Adrenal gland (tissue), 12 donors: Measurements from ENCODE around the gene DIP2C. TPM values are rescaled to one million over a fixed set of nuclear protein-coding genes. Genes with fewer than 3 reads are reported as not detected.

ENCODE experiments used
- DNase-seq, 7 donors: peaks; one replicate each; pipeline ENCODE4 v3.0.0-alpha.2; 2019 to 2020
- H3K27ac ChIP-seq, 5 donors: fragments of 200-600 bp; sonication (generic) in 4 of 5; 1 replicate in 3 of 5; 2 replicates in 2 of 5; pipeline versions ENCODE4 v1.5.1 to v1.8.0; 2016 to 2020; ENCODE audit warnings: mild to moderate bottlenecking in 1 of 5
- H3K27me3 ChIP-seq: fragments of 200-600 bp; 2 replicates; pipeline ENCODE4 v1.8.0; 2021
- H3K36me3 ChIP-seq, 2 donors: fragments of 200-600 bp; replicated peaks in 1 of 2; 1 replicate in 1 of 2; 2 replicates in 1 of 2; pipeline versions ENCODE4 v1.5.1 to v1.8.0; 2018 to 2022
- H3K4me1 ChIP-seq, 2 donors: fragments of 200-600 bp; replicated peaks in 1 of 2; 1 replicate in 1 of 2; 2 replicates in 1 of 2; pipeline versions ENCODE4 v1.5.1 to v1.8.0; 2018 to 2021
- H3K4me3 ChIP-seq, 4 donors: fragments of 200-600 bp; sonication (generic) in 3 of 4; one replicate each; pipeline ENCODE4 v1.5.1; 2016 to 2018
- H3K9me3 ChIP-seq, 3 donors: fragments of 200-600 bp; sonication (generic) in 1 of 3; replicated peaks in 1 of 3; 1 replicate in 2 of 3; 2 replicates in 1 of 3; pipeline versions ENCODE4 v1.5.1 to v1.8.0; 2016 to 2021
- CTCF ChIP-seq, 6 experiments: fragments of 450-650 bp in 4 of 6; fragments of 200-600 bp in 2 of 6; sonication (generic) in 1 of 6; IDR thresholded peaks; 1 replicate in 5 of 6; 2 replicates in 1 of 6; pipeline versions ENCODE4 v1.5.1 to v1.8.0; 2016 to 2021; ENCODE audit warnings: antibody characterized with exemption in 6 of 6, mild to moderate bottlenecking in 2 of 6, moderate library complexity in 1 of 6
- POLR2A ChIP-seq, 2 donors: fragments of 450-650 bp; IDR thresholded peaks; one replicate each; pipeline ENCODE4 v1.6.1; 2017; ENCODE audit warnings: antibody characterized with exemption in 2 of 2, mild to moderate bottlenecking in 2 of 2, moderate library complexity in 1 of 2
- WGBS, 4 donors: extraction: QIAGEN DNeasy Blood & Tissue Kit in 2 of 4; methylation state at CpG; one replicate each; pipeline versions ENCODE4 v1.1.5 to v1.1.7; 2013 to 2017; 5-methylcytosine and 5-hydroxymethylcytosine counted together
- intact Hi-C, 2 donors: fragments of 100-400 bp; cut with DNase I; formaldehyde crosslinking; loops; one replicate each; pipeline versions ENCODE4 v1.14.1 to v1.15.0; 2022 to 2023
- polyA plus RNA-seq, 3 donors: library from polyadenylated mRNA; stranded (reverse); fragments of 200-250 nt in 2 of 3; fragments of 350-450 nt in 1 of 3; fragmentation: Illumina TruSeq in 1 of 3; extraction: RNeasy Lipid Tissue Mini Kit (QIAGEN cat#74804) in 1 of 3; gene quantifications; one replicate each; pipeline ENCODE4 v1.2.3, GENCODE V29; 2013 to 2014
- total RNA-seq, 9 donors: library from RNA; depleted of rRNA in 4 of 9; stranded (reverse); fragments of >200 nt in 4 of 9; fragments of 120-200 nt in 1 of 9; fragmentation: NEBNext Ultra II Directional in 1 of 9; extraction: Animal tissue kit (Norgen Biotek cat#: 25700) in 1 of 9; gene quantifications; one replicate each; pipeline versions ENCODE4 v1.1.0 to v1.2.4, GENCODE V29; 2013 to 2023
- donor health status: healthy with polysubstance abuse.
- donor health status: Bipolar disorder and iron deficiency.
- donor health status: DM: yes; HTN: yes; CAD: no.
- donor health status: DM: no; HTN: no; CAD: no.
- donor health status: DM: no; HTN: no; CAD: no.
- donor health status: DM: yes; HTN: yes; CAD: no.

Gene DIP2C
- total and polyA plus RNA-seq, 12 donors, result 4.8 to 23.9 (median 19.7) TPM

GRCh38 chr10:381346-381745 is 308.1 kb downstream of the DIP2C start:
- no peaks in the 10 kb centered on the region for H3K9me3 ChIP-seq
- H3K4me1 ChIP-seq, result no peaks in the 10 kb centered on the region
- DNase-seq, result peak in 3 of 7 donors; percentile 9 to 20 (median 9)
- intact Hi-C loops, result no loop called here
- WGBS, 4 donors, result 94 to 98% (median 97%) methylated on average over 6 to 10 of the region's 10 CpGs
- no peaks in the 10 kb centered on the region for H3K27me3 ChIP-seq
- H3K36me3 ChIP-seq, result peaks cover 0 to 28% of the 10 kb centered on the region in 2 donors
- H3K4me3 ChIP-seq, result no peak overlapping the region
- TF ChIP-seq CTCF (IDR thresholded peaks at IDR 0.05) (no peak), POLR2A (IDR thresholded peaks at IDR 0.05) (no peak)
- H3K27ac ChIP-seq, result no peak overlapping the region

- no peak overlapping the region for H3K27ac ChIP-seq
- DNase-seq, result peak in 2 of 7 donors; percentile 4 to 25
- no peaks in the 10 kb centered on the region for H3K9me3 ChIP-seq
Observed at GRCh38 chr10:380313-380940, 309.0 kb downstream of the DIP2C start.

DNA sequence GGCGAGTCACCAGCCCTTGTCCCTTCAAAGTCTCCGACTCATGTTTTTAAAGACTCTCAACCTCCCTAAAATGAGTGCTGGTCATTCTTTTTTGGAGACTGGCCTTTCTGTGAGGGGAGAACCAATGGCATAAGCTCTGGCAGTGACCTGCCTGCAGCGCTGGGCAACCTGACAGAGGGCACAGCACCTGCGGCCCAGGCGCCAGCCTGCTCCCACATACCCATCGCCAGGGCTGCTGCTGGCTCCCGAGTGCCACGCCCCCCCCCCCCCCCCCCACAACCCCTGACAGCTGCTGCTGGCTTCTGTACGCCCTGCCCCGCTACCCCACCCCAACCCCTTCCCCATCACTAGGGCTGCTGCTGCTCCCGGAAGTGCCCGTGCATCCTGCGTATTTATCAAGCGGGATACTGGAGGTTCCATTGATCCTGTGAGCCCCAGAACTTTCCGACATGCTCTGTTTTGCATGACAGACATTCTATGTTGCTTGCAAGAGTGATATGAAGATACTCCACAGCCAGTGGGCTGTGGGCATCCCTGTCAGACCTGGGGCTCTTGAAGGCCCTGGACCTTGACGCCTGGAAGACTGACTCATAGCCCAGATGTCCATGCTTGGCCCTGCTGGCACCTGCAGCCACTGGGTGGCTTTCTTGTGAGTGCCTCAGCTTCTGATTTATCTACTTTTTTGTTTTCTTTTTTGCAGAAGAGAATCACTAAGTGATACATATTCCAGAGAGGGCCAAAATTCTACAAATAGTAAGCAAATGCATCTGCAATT is 310.4 kb downstream of the DIP2C start:
- no peak overlapping the region for H3K27ac ChIP-seq
- peak in 3 of 7 donors; percentile 11 to 33 (median 12) for DNase-seq
- peaks cover 0 to 28% of the 10 kb centered on the region in 2 donors for H3K36me3 ChIP-seq
- TF ChIP-seq CTCF (IDR thresholded peaks at IDR 0.05), result no peak
- TF ChIP-seq POLR2A (IDR thresholded peaks at IDR 0.05), result no peak
- intact Hi-C loops, result no loop called here
- H3K4me3 ChIP-seq, result no peak overlapping the region
- H3K4me1 ChIP-seq, result no peaks in the 10 kb centered on the region
- no peaks in the 10 kb centered on the region for H3K27me3 ChIP-seq
- H3K9me3 ChIP-seq, result no peaks in the 10 kb centered on the region
- WGBS, 4 donors, result 94 to 99% (median 97%) methylated on average over 9 to 16 of the region's 16 CpGs

More at GRCh38 chr10:380313-380940, 309.0 kb downstream of the DIP2C start:
- intact Hi-C loops, result no loop called here
- Histone ChIP-seq H3K4me1 (no peaks in the 10 kb centered on the region), H3K4me3 (no peak overlapping the region), H3K27me3 (no peaks in the 10 kb centered on the region), H3K36me3 (peaks cover 0 to 28% of the 10 kb centered on the region in 2 donors)
- TF ChIP-seq POLR2A (IDR thresholded peaks at IDR 0.05), result no peak
- TF ChIP-seq CTCF (IDR thresholded peaks at IDR 0.05), result no peak
- 87 to 91% (median 90%) methylated on average over 17 of the region's 17 CpGs for WGBS, 4 donors

DNA sequence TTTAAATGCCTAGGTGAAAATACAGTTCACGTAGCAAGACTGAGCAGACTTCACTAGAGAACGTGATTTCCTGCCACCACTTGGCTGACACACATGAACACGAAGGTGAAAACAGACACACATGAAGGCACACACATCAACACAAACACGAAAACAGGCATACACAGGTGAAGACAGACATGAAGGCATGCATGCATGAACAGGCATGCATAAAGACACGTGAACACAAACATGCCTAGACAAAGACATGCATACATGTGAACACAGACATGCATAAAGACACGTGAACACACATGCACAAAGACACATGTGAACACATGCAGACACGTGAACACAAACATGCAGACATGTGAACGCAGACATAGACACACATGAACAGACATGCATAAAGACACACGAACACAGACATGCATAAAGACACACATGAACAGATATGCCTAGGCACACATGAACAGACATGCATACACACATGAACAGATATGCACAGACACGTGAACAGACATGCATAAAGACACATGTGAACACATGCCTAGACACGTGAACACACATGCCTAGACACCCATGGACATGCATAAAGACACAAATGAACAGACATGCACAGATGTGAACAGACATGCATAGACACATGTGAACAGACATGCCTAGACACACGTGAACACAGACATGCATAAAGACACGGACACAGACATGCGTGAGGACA is 311.1 kb downstream of the DIP2C start:
- WGBS, 4 donors, result 94 to 97% (median 96%) methylated on average over 14 of the region's 14 CpGs
- TF ChIP-seq CTCF (IDR thresholded peaks at IDR 0.05) (no peak), POLR2A (IDR thresholded peaks at IDR 0.05) (no peak)

More for the DNA sequence above, 311.1 kb downstream of the DIP2C start:
- H3K36me3 ChIP-seq, result peaks cover 0 to 24% of the 10 kb centered on the region in 2 donors
- no peaks in the 10 kb centered on the region for H3K27me3 ChIP-seq
- no peaks in the 10 kb centered on the region for H3K9me3 ChIP-seq
- no peak overlapping the region for H3K27ac ChIP-seq
- H3K4me1 ChIP-seq, result no peaks in the 10 kb centered on the region
- no peak overlapping the region for H3K4me3 ChIP-seq
- intact Hi-C loops, result no loop called here
- DNase-seq, result peak in 2 of 7 donors; percentile 4 to 20
